Thoracic aorta (tissue), 2 donors: ENCODE measurements around the gene BMP2K. TPM values are rescaled to one million over a fixed set of nuclear protein-coding genes. Genes with fewer than 3 reads are reported as not detected.
"Not testable (repeated sequence)": the region's sequence is repeated elsewhere in the genome, so short reads cannot be mapped to it uniquely, and the experiment has no call there.

Experiments
- ATAC-seq: fragments of 150-250 bp; one replicate; pipeline ENCODE4 v1.8.0; 2017; ENCODE audit warnings: low read depth; ENCODE audit not compliant: insufficient number of reproducible peaks, low FRiP score
- DNase-seq: peaks from one replicate; pipeline ENCODE4 v3.0.0-alpha.2; 2020; ENCODE audit warnings: low spot score
- H3K27ac ChIP-seq, 2 donors: fragments of 200-600 bp; sonication (generic); 1 replicate in 1 of 2; 2 replicates in 1 of 2; pipeline ENCODE4 v1.5.1; 2016; ENCODE audit warnings: mild to moderate bottlenecking in 2 of 2, moderate library complexity in 2 of 2
- H3K27me3 ChIP-seq: fragments of 200-600 bp; sonication (generic); replicated peaks from 2 replicates; pipeline ENCODE4 v1.6.0; 2016; ENCODE audit warnings: mild to moderate bottlenecking; ENCODE audit not compliant: insufficient read depth
- H3K36me3 ChIP-seq: fragments of 200-600 bp; sonication (generic); one replicate; pipeline ENCODE4 v1.5.1; 2016
- H3K4me1 ChIP-seq, 2 donors: fragments of 200-600 bp; sonication (generic); 1 replicate in 1 of 2; 2 replicates in 1 of 2; pipeline versions ENCODE4 v1.5.1 to v1.6.0; 2016; ENCODE audit warnings: low read depth in 2 of 2, mild to moderate bottlenecking in 1 of 2; ENCODE audit not compliant: control insufficient read depth in 1 of 2
- H3K4me3 ChIP-seq: fragments of 200-600 bp; sonication (generic); 2 replicates; pipeline ENCODE4 v1.5.1; 2016; ENCODE audit warnings: mild to moderate bottlenecking
- H3K9me3 ChIP-seq: fragments of 200-600 bp; sonication (generic); 2 replicates; pipeline ENCODE4 v1.5.1; 2016
- CTCF ChIP-seq: fragments of 200-600 bp; sonication (generic); IDR thresholded peaks from one replicate; pipeline ENCODE4 v1.5.1; 2019; ENCODE audit warnings: antibody characterized with exemption
- total RNA-seq, 2 donors: library from RNA; depleted of rRNA; stranded (reverse); fragments of >200 nt; gene quantifications; one replicate each; pipeline versions ENCODE4 v1.1.0 to v1.2.3, GENCODE V29; 2016

The BMP2K gene
- total RNA-seq, 2 donors from 2014 or later = 41.8 to 74.4 TPM

GRCh38 chr4:78788007-78788889, 12.1 kb downstream of the BMP2K start:
- no peak for ATAC-seq
- H3K27ac ChIP-seq = no peak overlapping the region
- peaks cover 4 to 30% of the 10 kb centered on the region in 2 donors for H3K4me1 ChIP-seq

DNA sequence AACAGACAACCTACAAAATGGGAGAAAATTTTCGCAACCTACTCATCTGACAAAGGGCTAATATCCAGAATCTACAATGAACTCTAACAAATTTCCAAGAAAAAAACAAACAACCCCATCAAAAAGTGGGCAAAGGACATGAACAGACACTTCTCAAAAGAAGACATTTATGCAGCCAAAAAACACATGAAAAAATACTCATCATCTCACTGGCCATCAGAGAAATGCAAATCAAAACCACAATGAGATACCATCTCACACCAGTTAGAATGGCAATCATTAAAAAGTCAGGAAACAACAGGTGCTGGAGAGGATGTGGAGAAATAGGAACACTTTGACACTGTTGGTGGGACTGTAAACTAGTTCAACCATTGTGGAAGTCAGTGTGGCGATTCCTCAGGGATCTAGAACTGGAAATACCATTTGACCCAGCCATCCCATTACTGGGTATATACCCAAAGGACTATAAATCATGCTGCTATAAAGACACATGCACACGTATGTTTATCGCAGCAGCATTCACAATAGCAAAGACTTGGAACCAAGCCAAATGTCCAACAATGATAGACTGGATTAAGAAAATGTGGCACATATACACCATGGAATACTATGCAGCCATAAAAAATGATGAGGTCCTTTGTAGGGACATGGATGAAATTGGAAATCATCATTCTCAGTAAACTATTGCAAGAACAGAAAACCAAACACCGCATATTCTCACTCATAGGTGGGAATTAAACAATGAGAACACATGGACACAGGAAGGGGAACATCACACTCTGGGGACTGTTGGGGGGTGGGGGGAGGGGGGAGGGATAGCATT, 19.7 kb downstream of the BMP2K start:
- not testable (repeated sequence) for ATAC-seq, H3K4me3 ChIP-seq, H3K9me3 ChIP-seq, H3K4me1 ChIP-seq, H3K36me3 ChIP-seq, H3K27ac ChIP-seq, H3K27me3 ChIP-seq, DNase-seq

More at GRCh38 chr4:78788007-78788889, 12.1 kb downstream of the BMP2K start:
- no peak for TF ChIP-seq CTCF
- no peak for DNase-seq
- no peak overlapping the region for H3K4me3 ChIP-seq
- H3K9me3 ChIP-seq = no peaks in the 10 kb centered on the region
- no peaks in the 10 kb centered on the region for H3K36me3 ChIP-seq
- H3K27me3 ChIP-seq = no peaks in the 10 kb centered on the region

- ATAC-seq (no peak), DNase-seq (no peak)
- no peaks in the 10 kb centered on the region for H3K9me3 ChIP-seq
- TF ChIP-seq CTCF = no peak
- no peak overlapping the region for H3K4me3 ChIP-seq
- H3K27me3 ChIP-seq = no peaks in the 10 kb centered on the region
- no peaks in the 10 kb centered on the region for H3K36me3 ChIP-seq
- H3K27ac ChIP-seq = no peak overlapping the region
- H3K4me1 ChIP-seq = no peaks in the 10 kb centered on the region
Measured at GRCh38 chr4:78796526-78796925, 20.4 kb downstream of the BMP2K start.

DNA sequence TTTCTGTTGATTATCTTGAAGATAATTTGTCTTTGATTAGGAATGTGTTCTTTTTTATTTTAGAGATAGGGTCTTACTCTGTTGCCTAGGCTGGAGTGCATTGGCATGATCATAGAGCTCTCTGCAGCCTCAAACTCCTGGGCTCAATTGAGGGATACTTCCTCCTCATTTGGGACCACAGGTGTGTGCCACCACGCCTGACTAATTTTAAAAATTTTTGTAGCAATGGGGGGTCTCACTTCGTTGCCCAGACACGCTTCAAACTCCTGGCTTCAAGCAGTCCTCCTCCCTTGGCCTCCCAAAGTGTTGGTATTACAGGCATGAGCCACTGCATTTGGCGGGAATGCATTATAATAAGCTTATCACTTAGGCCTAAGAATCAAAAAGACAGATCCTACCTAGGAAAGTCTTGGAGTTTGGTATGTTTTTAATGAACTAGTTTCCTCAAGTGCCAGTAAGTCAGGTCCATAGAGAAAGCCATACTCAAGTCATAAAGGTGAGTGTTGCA, 21.7 kb downstream of the BMP2K start:
- no peaks in the 10 kb centered on the region for H3K9me3 ChIP-seq

More for the DNA sequence above, 21.7 kb downstream of the BMP2K start:
- no peaks in the 10 kb centered on the region for H3K4me1 ChIP-seq
- no peak for TF ChIP-seq CTCF
- H3K4me3 ChIP-seq = no peak overlapping the region
- ATAC-seq (no peak), DNase-seq (no peak)
- H3K27me3 ChIP-seq = no peaks in the 10 kb centered on the region
- no peak overlapping the region for H3K27ac ChIP-seq
- no peaks in the 10 kb centered on the region for H3K36me3 ChIP-seq
